ENCODE results near the gene PIGH.

DNA sequence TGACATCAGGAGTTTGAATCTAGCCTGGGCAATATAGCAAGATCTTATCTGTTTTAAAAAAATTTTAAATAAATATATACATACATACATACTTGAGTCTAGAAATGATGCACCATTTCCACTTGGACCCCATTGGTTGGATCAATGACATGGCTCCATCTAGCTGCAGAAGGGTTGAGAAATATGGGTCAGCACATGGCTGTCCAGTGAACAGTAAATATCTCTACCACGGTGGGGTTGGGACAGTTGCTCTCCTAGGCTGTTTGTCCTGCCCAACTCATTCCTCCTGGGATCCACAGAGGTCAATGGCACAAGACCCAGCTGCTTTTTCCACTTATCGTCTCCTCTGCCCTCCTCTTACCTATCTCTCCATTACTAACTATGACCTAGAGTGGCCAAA is 43.4 kb downstream of the PIGH start:
- TF ChIP-seq, protein P1, sequence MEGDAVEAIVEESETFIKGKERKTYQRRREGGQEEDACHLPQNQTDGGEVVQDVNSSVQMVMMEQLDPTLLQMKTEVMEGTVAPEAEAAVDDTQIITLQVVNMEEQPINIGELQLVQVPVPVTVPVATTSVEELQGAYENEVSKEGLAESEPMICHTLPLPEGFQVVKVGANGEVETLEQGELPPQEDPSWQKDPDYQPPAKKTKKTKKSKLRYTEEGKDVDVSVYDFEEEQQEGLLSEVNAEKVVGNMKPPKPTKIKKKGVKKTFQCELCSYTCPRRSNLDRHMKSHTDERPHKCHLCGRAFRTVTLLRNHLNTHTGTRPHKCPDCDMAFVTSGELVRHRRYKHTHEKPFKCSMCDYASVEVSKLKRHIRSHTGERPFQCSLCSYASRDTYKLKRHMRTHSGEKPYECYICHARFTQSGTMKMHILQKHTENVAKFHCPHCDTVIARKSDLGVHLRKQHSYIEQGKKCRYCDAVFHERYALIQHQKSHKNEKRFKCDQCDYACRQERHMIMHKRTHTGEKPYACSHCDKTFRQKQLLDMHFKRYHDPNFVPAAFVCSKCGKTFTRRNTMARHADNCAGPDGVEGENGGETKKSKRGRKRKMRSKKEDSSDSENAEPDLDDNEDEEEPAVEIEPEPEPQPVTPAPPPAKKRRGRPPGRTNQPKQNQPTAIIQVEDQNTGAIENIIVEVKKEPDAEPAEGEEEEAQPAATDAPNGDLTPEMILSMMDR (conservative IDR thresholded peaks at IDR 0.05; ENCODE audit: low read length), result no peak
- TF ChIP-seq EZH2phosphoT487 (IDR thresholded peaks at IDR 0.05; ENCODE audit: borderline replicate concordance), result no peak
